ENCODE measurements around the gene CCDC85B. TPM values are rescaled to one million over a fixed set of nuclear protein-coding genes. Genes with fewer than 3 reads are reported as not detected.

Gene CCDC85B
- total and polyA plus RNA-seq, 2 of the 8 experiments (the other 6 are each of a cell fraction or from before 2014, with no cell fraction given) = 19.8 to 30.8 TPM

DNA sequence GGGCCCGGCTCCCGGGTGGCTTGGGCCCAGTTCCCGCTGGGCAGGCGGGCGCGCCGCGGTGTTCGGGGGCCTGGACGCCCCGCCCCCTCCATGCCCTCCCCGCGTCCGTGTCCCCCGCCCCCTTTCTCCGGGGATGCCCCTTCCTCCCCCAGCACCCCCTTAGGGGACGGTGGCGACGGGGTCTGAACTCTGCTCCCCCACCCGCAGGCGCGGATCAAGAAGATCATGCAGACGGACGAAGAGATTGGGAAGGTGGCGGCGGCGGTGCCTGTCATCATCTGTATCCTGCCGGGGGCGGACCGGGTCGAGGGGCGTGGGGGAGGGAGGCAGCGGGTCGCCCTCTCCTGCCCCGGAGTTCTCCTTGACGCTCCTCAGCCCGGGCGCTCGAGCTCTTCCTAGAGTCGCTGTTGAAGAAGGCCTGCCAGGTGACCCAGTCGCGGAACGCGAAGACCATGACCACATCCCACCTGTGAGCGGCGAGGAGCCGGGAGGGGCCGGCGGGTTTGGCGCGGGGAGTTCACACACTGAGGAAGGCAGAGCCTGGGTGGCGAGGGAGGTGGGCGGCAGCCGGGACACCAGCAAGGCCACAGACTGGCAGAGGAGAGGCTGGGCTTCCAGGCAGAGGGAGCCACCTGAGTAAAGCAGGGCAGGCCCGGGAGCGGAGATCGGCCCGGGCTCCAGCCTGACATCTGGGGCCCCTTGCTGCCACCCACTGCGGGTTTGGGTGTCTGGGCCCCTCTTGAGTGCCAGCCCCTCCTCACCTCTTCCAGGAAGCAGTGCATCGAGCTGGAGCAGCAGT, 29.3 kb downstream of the CCDC85B start (continued):
- TF ChIP-seq, protein P1, sequence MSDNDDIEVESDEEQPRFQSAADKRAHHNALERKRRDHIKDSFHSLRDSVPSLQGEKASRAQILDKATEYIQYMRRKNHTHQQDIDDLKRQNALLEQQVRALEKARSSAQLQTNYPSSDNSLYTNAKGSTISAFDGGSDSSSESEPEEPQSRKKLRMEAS (IDR thresholded peaks at IDR 0.05) = no peak
- TF ChIP-seq TBP (IDR thresholded peaks at IDR 0.05; ENCODE audit: low read depth, low read length) (no peak), SIX5 (IDR thresholded peaks at IDR 0.05; ENCODE audit: low read depth, low read length) (no peak), YY1 (IDR thresholded peaks at IDR 0.05; ENCODE audit: low read depth, low read length) (no peak), RNF2 (IDR thresholded peaks at IDR 0.05; ENCODE audit: borderline replicate concordance, low read depth, low read length, missing control alignments, poor library complexity, severe bottlenecking) (no peak), SIN3A (conservative IDR thresholded peaks at IDR 0.05 in 1 of 2, IDR thresholded peaks at IDR 0.05 in 1 of 2; ENCODE audit: low read depth in 1 of 2, low read length in 2 of 2) (peak in 1 of 2 experiments; percentile 1; a peak in 1 of 4 replicates)
- TF ChIP-seq, protein P2, sequence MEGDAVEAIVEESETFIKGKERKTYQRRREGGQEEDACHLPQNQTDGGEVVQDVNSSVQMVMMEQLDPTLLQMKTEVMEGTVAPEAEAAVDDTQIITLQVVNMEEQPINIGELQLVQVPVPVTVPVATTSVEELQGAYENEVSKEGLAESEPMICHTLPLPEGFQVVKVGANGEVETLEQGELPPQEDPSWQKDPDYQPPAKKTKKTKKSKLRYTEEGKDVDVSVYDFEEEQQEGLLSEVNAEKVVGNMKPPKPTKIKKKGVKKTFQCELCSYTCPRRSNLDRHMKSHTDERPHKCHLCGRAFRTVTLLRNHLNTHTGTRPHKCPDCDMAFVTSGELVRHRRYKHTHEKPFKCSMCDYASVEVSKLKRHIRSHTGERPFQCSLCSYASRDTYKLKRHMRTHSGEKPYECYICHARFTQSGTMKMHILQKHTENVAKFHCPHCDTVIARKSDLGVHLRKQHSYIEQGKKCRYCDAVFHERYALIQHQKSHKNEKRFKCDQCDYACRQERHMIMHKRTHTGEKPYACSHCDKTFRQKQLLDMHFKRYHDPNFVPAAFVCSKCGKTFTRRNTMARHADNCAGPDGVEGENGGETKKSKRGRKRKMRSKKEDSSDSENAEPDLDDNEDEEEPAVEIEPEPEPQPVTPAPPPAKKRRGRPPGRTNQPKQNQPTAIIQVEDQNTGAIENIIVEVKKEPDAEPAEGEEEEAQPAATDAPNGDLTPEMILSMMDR (IDR thresholded peaks at IDR 0.05; ENCODE audit: control extremely low read depth in 1 of 3, insufficient read depth in 1 of 3, low read depth in 1 of 3, low read length in 3 of 3) = no peak

Measured in H1 (cell line).